ENCODE data around the gene SLC44A5.

The SLC44A5 gene

GRCh38 chr1:75170981-75171380 is 439.9 kb downstream of the SLC44A5 start:
- no peak for DNase-seq

DNA sequence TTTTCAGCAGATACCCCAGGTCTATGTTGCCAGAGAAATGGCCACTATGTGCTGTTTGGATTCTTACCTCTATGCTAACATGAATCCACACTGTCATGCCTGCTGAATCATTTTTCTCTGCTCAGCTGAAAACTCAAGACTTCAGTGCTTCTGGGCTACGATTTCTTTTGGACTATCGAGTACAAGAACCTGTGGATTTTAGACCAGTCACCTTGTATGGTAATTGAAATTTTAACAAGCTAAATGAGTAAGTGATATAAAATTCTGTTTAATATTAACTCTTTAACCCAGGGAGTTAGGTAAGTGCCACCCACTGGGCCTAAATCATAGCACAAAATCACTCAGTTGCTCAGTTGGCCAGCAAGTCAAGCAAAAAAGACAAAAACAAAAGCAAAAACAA is 440.9 kb downstream of the SLC44A5 start:
- no peak for DNase-seq

GRCh38 chr1:75166821-75167220 is 444.1 kb downstream of the SLC44A5 start:
- DNase-seq, result no peak

GRCh38 chr1:75165264-75165663 is 445.6 kb downstream of the SLC44A5 start:
- no peak for DNase-seq

- no peak for DNase-seq
Measured at GRCh38 chr1:75159154-75159553, 451.8 kb downstream of the SLC44A5 start.

All from stimulated activated naive CD4-positive, alpha-beta T cell treated with Interleukin-2 at 50 U/mL for 16 hours (primary cell).